ENCODE measurements around the gene NEK4.

Gene NEK4

GRCh38 chr3:52769786-52770455, 819 bp downstream of the NEK4 start:
- Mint-ChIP-seq H3K36me3 (ENCODE audit: low read depth) (peaks cover 18% of the 10 kb centered on the region), H3K27ac (peak overlapping the region; percentile 61 to 72 (median 68)), H3K9me3 (no peaks in the 10 kb centered on the region), H3K4me3 (peak overlapping the region; percentile 86 to 99 (median 93)), H3K4me1 (peaks cover 9% of the 10 kb centered on the region), H3K27me3 (ENCODE audit: low read depth) (no peaks in the 10 kb centered on the region)
- TF ChIP-seq CTCF (IDR thresholded peaks at IDR 0.05; ENCODE audit: unreplicated experiment in 3 of 3) = no peak

GRCh38 chr3:52763466-52763865, 7.3 kb downstream of the NEK4 start:
- Mint-ChIP-seq H3K27me3 (ENCODE audit: low read depth) (no peaks in the 10 kb centered on the region), H3K36me3 (ENCODE audit: low read depth) (peaks cover 73% of the 10 kb centered on the region), H3K9me3 (no peaks in the 10 kb centered on the region), H3K4me1 (no peaks in the 10 kb centered on the region), H3K27ac (no peak overlapping the region), H3K4me3 (no peak overlapping the region)
- no peak for TF ChIP-seq CTCF (IDR thresholded peaks at IDR 0.05; ENCODE audit: unreplicated experiment in 3 of 3)

GRCh38 chr3:52756141-52756540, 14.6 kb downstream of the NEK4 start:
- Mint-ChIP-seq H3K27ac (no peak overlapping the region), H3K4me3 (no peak overlapping the region), H3K9me3 (no peaks in the 10 kb centered on the region), H3K4me1 (no peaks in the 10 kb centered on the region), H3K27me3 (ENCODE audit: low read depth) (no peaks in the 10 kb centered on the region), H3K36me3 (ENCODE audit: low read depth) (peaks cover 85% of the 10 kb centered on the region)
- no peak for TF ChIP-seq CTCF (IDR thresholded peaks at IDR 0.05; ENCODE audit: unreplicated experiment in 3 of 3)

- H3K4me3 Mint-ChIP-seq = no peak overlapping the region
- no peaks in the 10 kb centered on the region for H3K27me3 Mint-ChIP-seq (ENCODE audit: low read depth)
- no peaks in the 10 kb centered on the region for H3K9me3 Mint-ChIP-seq
- no peaks in the 10 kb centered on the region for H3K4me1 Mint-ChIP-seq
- no peak overlapping the region for H3K27ac Mint-ChIP-seq
- H3K36me3 Mint-ChIP-seq (ENCODE audit: low read depth) = peaks cover 84% of the 10 kb centered on the region
- TF ChIP-seq CTCF (IDR thresholded peaks at IDR 0.05; ENCODE audit: unreplicated experiment in 3 of 3) = no peak
Measured at GRCh38 chr3:52754373-52754772, 16.4 kb downstream of the NEK4 start.

- no peak for TF ChIP-seq CTCF (IDR thresholded peaks at IDR 0.05; ENCODE audit: unreplicated experiment in 3 of 3)
- H3K27ac Mint-ChIP-seq = no peak overlapping the region
- no peak overlapping the region for H3K4me3 Mint-ChIP-seq
- H3K36me3 Mint-ChIP-seq (ENCODE audit: low read depth) = peaks cover 76% of the 10 kb centered on the region
- H3K4me1 Mint-ChIP-seq = no peaks in the 10 kb centered on the region
- no peaks in the 10 kb centered on the region for H3K27me3 Mint-ChIP-seq (ENCODE audit: low read depth)
- no peaks in the 10 kb centered on the region for H3K9me3 Mint-ChIP-seq
Measured at GRCh38 chr3:52752045-52752660, 18.6 kb downstream of the NEK4 start.

GRCh38 chr3:52743721-52744120, 27.0 kb downstream of the NEK4 start:
- H3K9me3 Mint-ChIP-seq = no peaks in the 10 kb centered on the region
- no peak overlapping the region for H3K27ac Mint-ChIP-seq
- TF ChIP-seq CTCF (IDR thresholded peaks at IDR 0.05; ENCODE audit: unreplicated experiment in 3 of 3) = no peak
- H3K36me3 Mint-ChIP-seq (ENCODE audit: low read depth) = peaks cover 76% of the 10 kb centered on the region
- H3K27me3 Mint-ChIP-seq (ENCODE audit: low read depth) = no peaks in the 10 kb centered on the region
- H3K4me1 Mint-ChIP-seq = no peaks in the 10 kb centered on the region
- H3K4me3 Mint-ChIP-seq = no peak overlapping the region

Data from nephron (organoid).